ENCODE data around the gene PDGFC. TPM values are rescaled to one million over a fixed set of nuclear protein-coding genes. Genes with fewer than 3 reads are reported as not detected.

PDGFC gene
- total RNA-seq, 2 donors from 2014 or later, result 3.9 to 8.3 TPM

GRCh38 chr4:156832886-156833285 lies 138.7 kb downstream of the PDGFC start:
- intact Hi-C loops (cut with DNase I), result no loop called here
- no peak for TF ChIP-seq CTCF (IDR thresholded peaks at IDR 0.05)

DNA sequence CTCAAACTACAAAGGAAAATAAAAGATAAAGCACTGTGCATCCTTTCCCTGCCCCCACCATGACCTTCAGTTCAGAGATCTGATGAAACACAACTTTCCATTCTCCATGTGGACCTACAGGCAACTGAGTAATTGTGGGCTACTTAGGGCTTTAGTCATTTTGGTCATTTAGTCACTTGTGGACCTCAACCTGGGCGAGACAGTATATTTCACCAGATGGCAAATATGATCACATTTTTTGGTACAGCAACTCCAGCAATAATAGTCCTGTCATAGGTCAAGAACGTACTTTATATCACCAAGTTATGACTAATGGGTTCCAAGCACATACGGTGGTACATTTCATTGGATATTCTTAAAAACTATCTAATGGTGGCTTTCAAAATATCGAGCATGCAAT lies 141.2 kb downstream of the PDGFC start:
- no peaks in the 10 kb centered on the region for H3K4me1 ChIP-seq
- DNase-seq, result no peak
- no peaks in the 10 kb centered on the region for H3K9me3 ChIP-seq
- H3K27ac ChIP-seq, result no peak overlapping the region
- no peaks in the 10 kb centered on the region for H3K36me3 ChIP-seq
- no peaks in the 10 kb centered on the region for H3K27me3 ChIP-seq
- intact Hi-C loops (cut with DNase I), result no loop called here
- H3K9ac ChIP-seq (ENCODE audit: low read depth in 2 of 2, low read length in 2 of 2), result no peak overlapping the region
- no peak for TF ChIP-seq CTCF (IDR thresholded peaks at IDR 0.05)
- H3K4me3 ChIP-seq, result no peak overlapping the region

More at GRCh38 chr4:156832886-156833285, 138.7 kb downstream of the PDGFC start:
- no peak overlapping the region for H3K4me3 ChIP-seq
- no peaks in the 10 kb centered on the region for H3K36me3 ChIP-seq
- H3K9me3 ChIP-seq, result no peaks in the 10 kb centered on the region
- no peak for DNase-seq
- H3K27ac ChIP-seq, result no peak overlapping the region
- H3K9ac ChIP-seq (ENCODE audit: low read depth in 2 of 2, low read length in 2 of 2), result no peak overlapping the region
- H3K27me3 ChIP-seq, result no peaks in the 10 kb centered on the region
- no peaks in the 10 kb centered on the region for H3K4me1 ChIP-seq

- no peak overlapping the region for H3K4me3 ChIP-seq
Observed at GRCh38 chr4:156829201-156829873, 142.3 kb downstream of the PDGFC start.

GRCh38 chr4:156827519-156827918 lies 144.1 kb downstream of the PDGFC start:
- DNase-seq, result no peak
- no peak for TF ChIP-seq CTCF (IDR thresholded peaks at IDR 0.05)
- Histone ChIP-seq H3K9me3 (no peaks in the 10 kb centered on the region), H3K27ac (no peak overlapping the region), H3K4me3 (no peak overlapping the region), H3K27me3 (no peaks in the 10 kb centered on the region), H3K36me3 (no peaks in the 10 kb centered on the region), H3K4me1 (no peaks in the 10 kb centered on the region), H3K9ac (ENCODE audit: low read depth in 2 of 2, low read length in 2 of 2) (no peak overlapping the region)
- intact Hi-C loops (cut with DNase I), result no loop called here

More at GRCh38 chr4:156829201-156829873, 142.3 kb downstream of the PDGFC start:
- no peaks in the 10 kb centered on the region for H3K4me1 ChIP-seq
- no peaks in the 10 kb centered on the region for H3K36me3 ChIP-seq
- H3K27me3 ChIP-seq, result no peaks in the 10 kb centered on the region
- DNase-seq, result no peak
- no peaks in the 10 kb centered on the region for H3K9me3 ChIP-seq
- TF ChIP-seq CTCF (IDR thresholded peaks at IDR 0.05), result no peak
- intact Hi-C loops (cut with DNase I), result no loop called here
- H3K9ac ChIP-seq (ENCODE audit: low read depth in 2 of 2, low read length in 2 of 2), result no peak overlapping the region
- H3K27ac ChIP-seq, result no peak overlapping the region

DNA sequence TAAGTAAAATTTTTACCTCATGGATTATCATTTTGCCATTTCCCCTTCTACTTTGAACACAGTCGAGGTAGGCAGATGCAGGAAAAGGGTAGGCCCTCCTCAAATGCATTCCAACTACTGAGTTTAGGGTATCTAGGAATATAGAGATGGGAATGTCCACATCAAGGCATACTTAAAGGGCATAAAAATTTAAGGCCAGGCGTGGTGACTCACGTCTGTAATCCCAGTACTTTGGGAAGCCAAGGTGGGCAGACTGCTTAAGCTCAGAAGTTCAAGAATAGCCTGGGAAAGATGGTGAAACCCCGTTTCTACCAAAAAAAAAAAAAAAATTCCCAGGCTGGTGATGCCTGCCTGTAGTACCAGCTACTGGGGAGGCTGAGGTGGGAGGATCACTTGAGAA lies 146.5 kb downstream of the PDGFC start:
- H3K36me3 ChIP-seq, result no peaks in the 10 kb centered on the region
- intact Hi-C loops (cut with DNase I), result no loop called here

More for the DNA sequence above, 146.5 kb downstream of the PDGFC start:
- Histone ChIP-seq H3K4me3 (no peak overlapping the region), H3K27ac (no peak overlapping the region), H3K4me1 (no peaks in the 10 kb centered on the region), H3K27me3 (no peaks in the 10 kb centered on the region), H3K9ac (ENCODE audit: low read depth in 2 of 2, low read length in 2 of 2) (no peak overlapping the region), H3K9me3 (no peaks in the 10 kb centered on the region)
- DNase-seq, result no peak
- TF ChIP-seq CTCF (IDR thresholded peaks at IDR 0.05), result no peak

All from colonic mucosa (tissue), 4 donors.